ENCODE measurements around the gene S100A5.

S100A5 gene

DNA sequence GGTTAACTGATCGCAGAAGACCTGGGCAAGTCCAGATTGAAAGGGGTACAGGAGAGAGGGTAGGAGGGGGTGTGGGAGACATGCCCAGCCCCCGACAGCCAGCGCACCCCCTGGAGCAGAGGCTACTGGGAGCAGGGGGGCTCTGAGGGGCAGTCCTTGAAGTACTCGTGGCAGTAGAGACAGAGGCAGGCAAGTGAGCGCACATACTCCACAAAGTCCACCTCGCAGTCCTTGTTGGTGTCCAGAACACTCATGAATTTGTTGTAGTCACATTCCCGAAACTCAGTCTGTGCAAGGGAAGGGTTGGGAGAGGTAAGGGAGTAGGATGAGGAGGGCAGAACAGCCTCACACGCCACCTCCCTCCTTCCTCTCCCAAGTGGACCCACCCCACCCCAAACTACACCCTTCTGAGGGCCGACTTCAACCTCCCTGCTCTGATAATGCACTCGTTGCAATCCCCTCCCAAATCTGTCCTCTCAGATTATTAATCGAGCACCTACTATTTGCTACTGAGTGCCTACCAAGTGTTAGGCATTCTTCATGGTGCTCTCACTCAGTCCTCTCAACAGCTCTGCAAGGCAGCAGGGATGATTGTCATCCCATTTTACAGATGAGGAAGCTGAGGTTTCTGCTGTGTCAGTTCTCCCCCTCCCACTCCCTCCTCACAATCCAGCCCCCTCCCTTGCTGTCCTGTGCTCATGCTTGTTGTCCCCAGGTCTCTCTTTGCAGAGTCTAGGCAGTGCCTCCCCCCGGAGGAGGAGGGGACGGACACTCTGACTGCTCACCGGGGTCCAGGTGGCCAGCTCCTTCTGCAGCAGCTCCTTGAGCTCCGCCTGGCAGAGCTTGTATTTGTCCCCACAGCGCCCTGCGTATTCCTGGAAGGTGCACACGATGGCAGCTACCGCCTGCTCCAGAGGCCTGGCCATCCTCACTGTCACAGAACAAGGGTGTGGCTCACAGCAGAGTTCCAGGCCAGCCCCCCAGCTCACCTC is 7.1 kb upstream of the S100A5 start:
- Histone ChIP-seq H3K36me3 (ENCODE audit: low read depth) (peaks cover 38% of the 10 kb centered on the region), H3K27ac (ENCODE audit: poor library complexity, severe bottlenecking) (peak overlapping the region; percentile 71), H3K27me3 (ENCODE audit: insufficient read depth, poor library complexity, severe bottlenecking) (no peaks in the 10 kb centered on the region), H3K4me3 (ENCODE audit: severe bottlenecking) (no peak overlapping the region), H3K9me3 (ENCODE audit: severe bottlenecking) (no peaks in the 10 kb centered on the region), H3K4me1 (ENCODE audit: insufficient read depth, poor library complexity, severe bottlenecking) (peaks cover 28% of the 10 kb centered on the region)
- TF ChIP-seq, protein P1, sequence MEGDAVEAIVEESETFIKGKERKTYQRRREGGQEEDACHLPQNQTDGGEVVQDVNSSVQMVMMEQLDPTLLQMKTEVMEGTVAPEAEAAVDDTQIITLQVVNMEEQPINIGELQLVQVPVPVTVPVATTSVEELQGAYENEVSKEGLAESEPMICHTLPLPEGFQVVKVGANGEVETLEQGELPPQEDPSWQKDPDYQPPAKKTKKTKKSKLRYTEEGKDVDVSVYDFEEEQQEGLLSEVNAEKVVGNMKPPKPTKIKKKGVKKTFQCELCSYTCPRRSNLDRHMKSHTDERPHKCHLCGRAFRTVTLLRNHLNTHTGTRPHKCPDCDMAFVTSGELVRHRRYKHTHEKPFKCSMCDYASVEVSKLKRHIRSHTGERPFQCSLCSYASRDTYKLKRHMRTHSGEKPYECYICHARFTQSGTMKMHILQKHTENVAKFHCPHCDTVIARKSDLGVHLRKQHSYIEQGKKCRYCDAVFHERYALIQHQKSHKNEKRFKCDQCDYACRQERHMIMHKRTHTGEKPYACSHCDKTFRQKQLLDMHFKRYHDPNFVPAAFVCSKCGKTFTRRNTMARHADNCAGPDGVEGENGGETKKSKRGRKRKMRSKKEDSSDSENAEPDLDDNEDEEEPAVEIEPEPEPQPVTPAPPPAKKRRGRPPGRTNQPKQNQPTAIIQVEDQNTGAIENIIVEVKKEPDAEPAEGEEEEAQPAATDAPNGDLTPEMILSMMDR (IDR thresholded peaks at IDR 0.05; ENCODE audit: poor library complexity, severe bottlenecking) = no peak
- DNase-seq (ENCODE audit: low spot score) = peak; percentile 39
- no peak for ATAC-seq (ENCODE audit: low read depth)

DNA sequence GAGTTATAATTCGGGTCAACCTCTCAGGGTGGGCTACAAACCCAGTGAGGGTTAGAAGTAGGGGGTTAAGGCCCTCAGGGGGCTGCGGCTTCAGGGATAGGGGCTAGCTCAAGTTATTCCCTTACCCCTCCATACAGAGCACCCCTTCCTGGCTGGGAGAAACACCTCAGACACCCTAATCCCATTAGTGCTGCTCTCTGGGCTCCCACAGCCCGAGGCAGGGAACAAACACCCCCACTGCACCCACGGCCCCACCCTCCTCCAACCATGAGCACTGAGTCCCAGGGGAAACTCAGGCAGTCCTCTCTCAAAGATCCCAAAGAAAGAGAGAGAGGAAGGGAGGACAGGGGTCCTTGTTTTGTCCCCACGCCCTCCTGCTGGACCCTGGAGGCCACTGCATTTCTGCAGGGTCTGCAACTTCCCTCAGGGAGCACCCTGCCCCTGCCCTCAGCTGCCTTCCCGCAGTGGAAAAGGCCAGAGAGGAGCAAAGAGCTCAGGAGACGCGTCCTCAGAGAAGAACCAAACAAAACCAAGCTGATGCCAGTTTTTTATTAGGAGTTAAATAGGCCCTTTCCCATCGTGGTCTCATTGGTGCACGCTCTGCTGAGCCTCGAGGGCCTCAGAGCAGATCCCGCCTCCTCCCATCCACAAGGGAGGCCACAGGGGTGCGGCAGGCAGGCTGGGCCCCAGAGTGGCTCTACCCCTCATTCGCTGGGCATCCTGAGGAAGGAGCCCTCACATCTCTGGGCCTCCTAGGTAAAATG is 6.2 kb upstream of the S100A5 start:
- no peak for ATAC-seq (ENCODE audit: low read depth)
- no peaks in the 10 kb centered on the region for H3K27me3 ChIP-seq (ENCODE audit: insufficient read depth, poor library complexity, severe bottlenecking)
- peak; percentile 29 for DNase-seq (ENCODE audit: low spot score)
- no peak overlapping the region for H3K4me3 ChIP-seq (ENCODE audit: severe bottlenecking)
- H3K36me3 ChIP-seq (ENCODE audit: low read depth) = peaks cover 33% of the 10 kb centered on the region
- no peaks in the 10 kb centered on the region for H3K9me3 ChIP-seq (ENCODE audit: severe bottlenecking)
- H3K27ac ChIP-seq (ENCODE audit: poor library complexity, severe bottlenecking) = peak overlapping the region; percentile 71
- TF ChIP-seq, protein P1 (IDR thresholded peaks at IDR 0.05; ENCODE audit: poor library complexity, severe bottlenecking) = no peak
- H3K4me1 ChIP-seq (ENCODE audit: insufficient read depth, poor library complexity, severe bottlenecking) = peaks cover 28% of the 10 kb centered on the region

DNA sequence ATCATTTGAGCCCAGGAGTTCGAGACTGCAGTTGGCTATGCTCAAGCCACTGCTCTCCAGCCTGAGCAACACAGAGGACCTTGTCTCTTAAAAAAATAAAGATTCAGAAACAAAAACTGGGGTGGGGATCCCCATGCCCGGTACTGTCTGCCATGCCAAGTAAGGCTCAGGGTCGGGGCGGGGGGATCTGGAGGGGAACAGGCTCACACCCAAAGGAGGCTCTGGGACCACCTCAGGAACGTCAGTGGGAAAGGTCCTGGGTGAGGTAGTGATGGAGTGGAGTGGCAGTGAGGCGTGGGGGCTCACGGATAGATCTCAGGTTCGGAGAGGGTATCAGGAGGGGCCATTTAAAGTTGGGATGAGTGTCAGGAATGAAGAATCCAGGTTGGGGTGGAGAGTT is 5.6 kb upstream of the S100A5 start:
- Histone ChIP-seq H3K36me3 (ENCODE audit: low read depth) (peaks cover 27% of the 10 kb centered on the region), H3K27me3 (ENCODE audit: insufficient read depth, poor library complexity, severe bottlenecking) (no peaks in the 10 kb centered on the region), H3K27ac (ENCODE audit: poor library complexity, severe bottlenecking) (peak overlapping the region; percentile 71), H3K4me3 (ENCODE audit: severe bottlenecking) (no peak overlapping the region), H3K9me3 (ENCODE audit: severe bottlenecking) (no peaks in the 10 kb centered on the region), H3K4me1 (ENCODE audit: insufficient read depth, poor library complexity, severe bottlenecking) (peaks cover 28% of the 10 kb centered on the region)
- no peak for ATAC-seq (ENCODE audit: low read depth)
- DNase-seq (ENCODE audit: low spot score) = peak; percentile 42
- TF ChIP-seq, protein P1 (IDR thresholded peaks at IDR 0.05; ENCODE audit: poor library complexity, severe bottlenecking) = no peak

DNA sequence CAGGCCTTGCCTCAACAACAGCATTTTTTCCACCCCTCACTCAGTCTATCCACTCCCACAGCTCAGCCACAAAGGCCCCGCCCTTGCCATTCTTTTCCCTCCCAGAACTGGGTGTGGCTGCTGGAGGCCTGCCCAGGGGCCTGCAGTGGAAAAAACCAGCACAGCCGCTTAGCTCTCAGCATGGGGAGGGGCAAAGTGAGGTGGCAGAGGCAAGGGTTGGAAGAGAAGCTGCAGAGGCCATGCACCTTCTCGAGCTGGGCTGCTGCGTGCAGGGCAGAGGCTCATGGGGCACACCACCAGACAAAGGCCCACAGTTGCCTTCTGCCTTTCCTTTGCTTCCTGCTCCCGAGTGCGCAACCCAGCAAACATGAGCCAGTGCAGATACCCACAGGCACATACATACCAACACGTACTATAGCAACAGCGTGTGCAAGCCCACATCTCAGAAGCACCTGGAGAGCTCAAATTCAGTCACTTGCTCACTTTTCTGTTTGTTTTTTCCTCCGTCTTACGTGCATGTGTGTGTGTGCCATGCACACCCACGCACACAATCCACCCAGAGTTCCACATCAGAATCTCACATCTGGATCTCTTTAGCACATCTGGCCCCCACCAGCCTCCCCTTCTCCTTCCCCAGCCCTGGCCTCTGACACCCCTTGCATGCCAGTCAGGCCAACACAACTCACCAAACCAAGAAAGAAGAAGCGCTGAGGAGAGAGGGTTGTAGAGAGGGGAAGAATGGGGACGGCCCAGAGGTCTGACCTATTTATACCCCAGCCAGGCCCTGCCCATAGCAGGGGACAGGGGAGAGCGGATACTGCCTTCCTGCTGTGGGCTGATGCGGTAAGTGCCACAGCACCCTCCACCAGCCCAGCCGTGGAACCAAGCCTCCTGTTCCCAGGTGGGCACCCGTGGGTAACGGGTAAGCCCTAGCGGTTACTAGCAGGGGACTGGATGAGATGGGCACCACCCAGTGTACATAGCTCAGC is 4.6 kb upstream of the S100A5 start, which contains the start of gene S100A4:
Gene S100A4 (minus strand): TSS at position 740 of the 989 bp plus-strand sequence. CDS start 1,012 bp downstream, outside the sequence.
- Histone ChIP-seq H3K4me1 (ENCODE audit: insufficient read depth, poor library complexity, severe bottlenecking) (peaks cover 28% of the 10 kb centered on the region), H3K27me3 (ENCODE audit: insufficient read depth, poor library complexity, severe bottlenecking) (no peaks in the 10 kb centered on the region), H3K27ac (ENCODE audit: poor library complexity, severe bottlenecking) (peak within 1 kb of the TSS; percentile 71), H3K9me3 (ENCODE audit: severe bottlenecking) (no peaks in the 10 kb centered on the region), H3K36me3 (ENCODE audit: low read depth) (peaks cover 19% of the 10 kb centered on the region; the same call in 1 of the 2 replicates), H3K4me3 (ENCODE audit: severe bottlenecking) (no peak within 1 kb of the TSS)
- ATAC-seq (ENCODE audit: low read depth) (peak; percentile 70), DNase-seq (ENCODE audit: low spot score) (peak; percentile 92)
- TF ChIP-seq, protein P1 (IDR thresholded peaks at IDR 0.05; ENCODE audit: poor library complexity, severe bottlenecking) = no peak

Measured in RWPE2 (cell line).